Chondrocyte (in vitro differentiated cells): ENCODE data around the gene DIP2C. TPM values are rescaled to one million over a fixed set of nuclear protein-coding genes. Genes with fewer than 3 reads are reported as not detected.

Experiments
- DNase-seq: peaks from one replicate; pipeline ENCODE4 v3.0.0; 2021; ENCODE audit warnings: mixed read lengths, low spot score
- H3K27ac Mint-ChIP-seq: one replicate; pipeline ENCODE4 v1.8.0; 2021; ENCODE audit warnings: mild to moderate bottlenecking, moderate library complexity, mixed read lengths; ENCODE audit not compliant: unreplicated experiment
- H3K27me3 Mint-ChIP-seq: 2 replicates; pipeline ENCODE4 v1.8.0; 2021; ENCODE audit warnings: low read depth, mixed read lengths
- H3K36me3 Mint-ChIP-seq: 2 replicates; pipeline ENCODE4 v1.8.0; 2021; ENCODE audit warnings: low read depth, mixed read lengths
- H3K4me1 Mint-ChIP-seq: 2 replicates; pipeline ENCODE4 v1.8.0; 2021; ENCODE audit warnings: low read depth, mild to moderate bottlenecking, mixed read lengths
- H3K4me3 Mint-ChIP-seq: one replicate; pipeline ENCODE4 v1.8.0; 2021; ENCODE audit warnings: mild to moderate bottlenecking, moderate library complexity, mixed read lengths; ENCODE audit not compliant: unreplicated experiment
- H3K9me3 Mint-ChIP-seq: 2 replicates; pipeline ENCODE4 v1.8.0; 2021; ENCODE audit warnings: low read depth, mixed read lengths
- CTCF ChIP-seq: fragments of 200-600 bp; sonication (generic); IDR thresholded peaks from 2 replicates; pipeline ENCODE4 v1.5.0; 2021; ENCODE audit warnings: antibody characterized with exemption, mild to moderate bottlenecking, moderate library complexity
- total RNA-seq: library from RNA; stranded (reverse); gene quantifications from 3 replicates; pipeline ENCODE4 v1.2.1, GENCODE V29; 2021

The DIP2C gene
- total RNA-seq, 1 donor from 2014 or later: 47.9 TPM

- Mint-ChIP-seq H3K27ac (no peak overlapping the region), H3K4me3 (no peak overlapping the region), H3K27me3 (no peaks in the 10 kb centered on the region), H3K4me1 (peaks cover 47% of the 10 kb centered on the region), H3K9me3 (peaks cover 16% of the 10 kb centered on the region), H3K36me3 (peaks cover 5% of the 10 kb centered on the region)
- no peak for TF ChIP-seq CTCF
- no peak for DNase-seq
These were observed 123.1 kb downstream of the DIP2C start for GRCh38 chr10:566241-566885.

GRCh38 chr10:565676-566075, 123.8 kb downstream of the DIP2C start:
- no peak for TF ChIP-seq CTCF
- no peaks in the 10 kb centered on the region for H3K27me3 Mint-ChIP-seq
- no peak overlapping the region for H3K27ac Mint-ChIP-seq
- H3K4me3 Mint-ChIP-seq: no peak overlapping the region
- DNase-seq: no peak
- peaks cover 5% of the 10 kb centered on the region for H3K36me3 Mint-ChIP-seq
- peaks cover 16% of the 10 kb centered on the region for H3K9me3 Mint-ChIP-seq
- peaks cover 43% of the 10 kb centered on the region for H3K4me1 Mint-ChIP-seq

DNA sequence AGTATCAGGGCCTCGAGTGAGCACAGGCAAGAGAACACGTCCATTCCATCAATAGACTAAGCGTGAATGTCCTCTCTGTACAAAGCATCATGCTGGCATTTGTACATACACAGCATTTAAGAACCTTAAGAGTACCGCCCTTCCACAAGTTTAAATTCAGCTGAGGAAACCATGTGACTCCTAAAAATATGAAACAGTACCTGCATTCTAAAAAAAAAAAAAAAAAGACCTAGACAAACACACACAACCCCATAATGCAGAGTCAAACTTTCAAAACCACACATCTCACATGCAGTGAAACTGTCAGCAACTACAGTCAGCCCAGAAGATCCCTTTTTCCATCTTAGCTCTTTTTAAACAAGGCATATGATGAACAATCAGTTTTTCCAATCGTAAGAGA, 124.3 kb downstream of the DIP2C start:
- peaks cover 16% of the 10 kb centered on the region for H3K9me3 Mint-ChIP-seq
- no peak overlapping the region for H3K4me3 Mint-ChIP-seq
- DNase-seq: no peak
- H3K4me1 Mint-ChIP-seq: peaks cover 43% of the 10 kb centered on the region
- H3K36me3 Mint-ChIP-seq: peaks cover 2% of the 10 kb centered on the region
- TF ChIP-seq CTCF: no peak
- H3K27ac Mint-ChIP-seq: no peak overlapping the region
- no peaks in the 10 kb centered on the region for H3K27me3 Mint-ChIP-seq

GRCh38 chr10:563827-564226, 125.6 kb downstream of the DIP2C start:
- Mint-ChIP-seq H3K4me3 (no peak overlapping the region), H3K4me1 (peaks cover 44% of the 10 kb centered on the region), H3K27me3 (no peaks in the 10 kb centered on the region), H3K9me3 (peaks cover 12% of the 10 kb centered on the region), H3K36me3 (peaks cover 2% of the 10 kb centered on the region), H3K27ac (no peak overlapping the region)
- DNase-seq: no peak
- TF ChIP-seq CTCF: no peak

GRCh38 chr10:562142-562541, 127.3 kb downstream of the DIP2C start:
- H3K27ac Mint-ChIP-seq: no peak overlapping the region
- no peak for TF ChIP-seq CTCF

More at GRCh38 chr10:562142-562541, 127.3 kb downstream of the DIP2C start:
- H3K36me3 Mint-ChIP-seq: peaks cover 2% of the 10 kb centered on the region
- no peak for DNase-seq
- no peaks in the 10 kb centered on the region for H3K27me3 Mint-ChIP-seq
- peaks cover 12% of the 10 kb centered on the region for H3K9me3 Mint-ChIP-seq
- no peak overlapping the region for H3K4me3 Mint-ChIP-seq
- peaks cover 51% of the 10 kb centered on the region for H3K4me1 Mint-ChIP-seq
